ENCODE results near the gene LRRC58. TPM values are rescaled to one million over a fixed set of nuclear protein-coding genes. Genes with fewer than 3 reads are reported as not detected.
"Not testable (repeated sequence)": the region's sequence is repeated elsewhere in the genome, so short reads cannot be mapped to it uniquely, and the experiment has no call there.

The LRRC58 gene
- total and polyA plus RNA-seq, 7 donors, result 3.4 to 13.2 (median 6.8) TPM

- H3K36me3 ChIP-seq (ENCODE audit: insufficient read depth in 1 of 2, low read depth in 1 of 2), result no peaks in the 10 kb centered on the region
- ATAC-seq, result no peak
- H3K27me3 ChIP-seq (ENCODE audit: insufficient read depth in 3 of 3, low read length in 2 of 3), result no peaks in the 10 kb centered on the region
- H3K9me3 ChIP-seq, result no peaks in the 10 kb centered on the region
- intact Hi-C loops (cut with DNase I), result no loop called here
- no peaks in the 10 kb centered on the region for H3K4me1 ChIP-seq
- no peak overlapping the region for H3K4me3 ChIP-seq
- 82 to 90% (median 85%) methylated on average over 3 of the region's 3 CpGs for WGBS, 3 donors
- no peak overlapping the region for H3K27ac ChIP-seq
- TF ChIP-seq CTCF (IDR thresholded peaks at IDR 0.05), result no peak
- no peak for DNase-seq
Observed at GRCh38 chr3:120300971-120301370, 48.2 kb downstream of the LRRC58 start.

DNA sequence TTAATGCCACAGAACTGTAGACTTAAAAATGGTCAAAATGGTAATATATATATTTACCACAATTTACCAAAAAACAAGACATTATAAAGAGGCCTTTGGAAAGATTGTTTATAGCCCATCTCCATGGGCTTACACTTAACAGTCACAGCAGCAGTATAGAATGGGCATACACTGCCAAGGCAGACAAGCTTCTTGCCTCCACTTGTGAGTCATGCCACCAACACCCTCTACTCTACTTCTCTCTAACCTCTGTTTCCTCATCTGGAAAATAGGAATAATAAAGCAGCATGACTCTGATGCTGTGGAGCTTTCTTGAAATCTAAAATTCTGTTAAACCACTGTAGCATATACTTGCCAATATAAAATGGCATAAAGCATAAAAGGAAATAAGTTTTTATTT is 49.8 kb downstream of the LRRC58 start:
- no peaks in the 10 kb centered on the region for H3K9me3 ChIP-seq
- intact Hi-C loops (cut with DNase I), result no loop called here
- H3K4me1 ChIP-seq, result no peaks in the 10 kb centered on the region
- no peak for ATAC-seq
- H3K36me3 ChIP-seq (ENCODE audit: insufficient read depth in 1 of 2, low read depth in 1 of 2), result no peaks in the 10 kb centered on the region
- DNase-seq, result no peak
- no peaks in the 10 kb centered on the region for H3K27me3 ChIP-seq (ENCODE audit: insufficient read depth in 3 of 3, low read length in 2 of 3)
- no peak overlapping the region for H3K27ac ChIP-seq
- H3K4me3 ChIP-seq, result no peak overlapping the region
- no peak for TF ChIP-seq CTCF (IDR thresholded peaks at IDR 0.05)

GRCh38 chr3:120298996-120299395 is 50.2 kb downstream of the LRRC58 start:
- intact Hi-C loops (cut with DNase I), result no loop called here
- no peaks in the 10 kb centered on the region for H3K36me3 ChIP-seq (ENCODE audit: insufficient read depth in 1 of 2, low read depth in 1 of 2)
- TF ChIP-seq CTCF (IDR thresholded peaks at IDR 0.05), result no peak

GRCh38 chr3:120291552-120291951 is 57.6 kb downstream of the LRRC58 start:
- intact Hi-C loops (cut with DNase I); DNase-seq; H3K27ac ChIP-seq; H3K27me3 ChIP-seq (ENCODE audit: insufficient read depth in 3 of 3, low read length in 2 of 3); H3K9me3 ChIP-seq; H3K36me3 ChIP-seq (ENCODE audit: insufficient read depth in 1 of 2, low read depth in 1 of 2); H3K4me1 ChIP-seq; ATAC-seq; H3K4me3 ChIP-seq: not testable (repeated sequence)
- WGBS, 3 donors, result 75 to 87% (median 77%) methylated on average over 2 of the region's 2 CpGs

More at GRCh38 chr3:120298996-120299395, 50.2 kb downstream of the LRRC58 start:
- no peak for DNase-seq
- Histone ChIP-seq H3K27me3 (ENCODE audit: insufficient read depth in 3 of 3, low read length in 2 of 3) (no peaks in the 10 kb centered on the region), H3K9me3 (no peaks in the 10 kb centered on the region), H3K4me1 (no peaks in the 10 kb centered on the region), H3K4me3 (no peak overlapping the region), H3K27ac (no peak overlapping the region)
- no peak for ATAC-seq

GRCh38 chr3:120289636-120290035 is 59.5 kb downstream of the LRRC58 start:
- intact Hi-C loops (cut with DNase I), result no loop called here
- Histone ChIP-seq H3K4me1 (no peaks in the 10 kb centered on the region), H3K36me3 (ENCODE audit: insufficient read depth in 1 of 2, low read depth in 1 of 2) (no peaks in the 10 kb centered on the region), H3K4me3 (no peak overlapping the region), H3K27ac (no peak overlapping the region), H3K9me3 (peaks cover 5% of the 10 kb centered on the region), H3K27me3 (ENCODE audit: insufficient read depth in 3 of 3, low read length in 2 of 3) (peaks cover 0 to 21% (median 6%) of the 10 kb centered on the region in 3 donors)
- no peak for DNase-seq
- ATAC-seq, result no peak
- WGBS, 3 donors, result 86 to 96% (median 94%) methylated on average over 14 to 16 of the region's 16 CpGs
- no peak for TF ChIP-seq CTCF (IDR thresholded peaks at IDR 0.05)
